DND-41 (cell line): ENCODE results near the gene LMO3.

Experiments
- EZH2 ChIP-seq: IDR thresholded peaks from 3 replicates; pipeline ENCODE4 v1.6.1; 2012; ENCODE audit warnings: borderline replicate concordance, low read depth, mild to moderate bottlenecking, moderate library complexity, low read length, inconsistent platforms; ENCODE audit not compliant: severe bottlenecking
- TF ChIP-seq, protein P1 (sequence below): IDR thresholded peaks from 2 replicates; pipeline ENCODE4 v1.5.1; 2012; ENCODE audit warnings: borderline replicate concordance, low read length, moderate library complexity, mild to moderate bottlenecking; ENCODE audit not compliant: poor library complexity, severe bottlenecking; ENCODE audit errors: extremely low read depth

DNA sequence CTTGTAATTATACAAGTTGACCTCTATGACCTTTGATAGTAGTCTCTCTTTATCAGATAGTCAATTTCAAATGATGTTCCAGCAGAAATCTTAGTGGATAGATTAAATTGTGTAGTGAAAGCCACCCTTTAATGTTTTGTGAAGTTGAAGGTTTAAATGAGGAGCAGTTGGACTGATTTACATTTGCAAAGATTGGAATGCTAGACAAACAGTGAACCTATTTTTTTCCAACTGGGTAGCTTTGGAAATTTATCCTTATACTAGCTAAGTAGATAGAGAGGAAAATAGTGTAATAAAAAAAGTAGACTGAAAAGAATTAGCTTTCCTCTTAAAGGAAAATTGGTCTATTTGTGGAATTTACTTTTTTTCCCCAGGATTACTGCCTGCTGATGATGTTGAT, 53.7 kb downstream of the LMO3 start:
- no peak for TF ChIP-seq EZH2
- TF ChIP-seq, protein P1, sequence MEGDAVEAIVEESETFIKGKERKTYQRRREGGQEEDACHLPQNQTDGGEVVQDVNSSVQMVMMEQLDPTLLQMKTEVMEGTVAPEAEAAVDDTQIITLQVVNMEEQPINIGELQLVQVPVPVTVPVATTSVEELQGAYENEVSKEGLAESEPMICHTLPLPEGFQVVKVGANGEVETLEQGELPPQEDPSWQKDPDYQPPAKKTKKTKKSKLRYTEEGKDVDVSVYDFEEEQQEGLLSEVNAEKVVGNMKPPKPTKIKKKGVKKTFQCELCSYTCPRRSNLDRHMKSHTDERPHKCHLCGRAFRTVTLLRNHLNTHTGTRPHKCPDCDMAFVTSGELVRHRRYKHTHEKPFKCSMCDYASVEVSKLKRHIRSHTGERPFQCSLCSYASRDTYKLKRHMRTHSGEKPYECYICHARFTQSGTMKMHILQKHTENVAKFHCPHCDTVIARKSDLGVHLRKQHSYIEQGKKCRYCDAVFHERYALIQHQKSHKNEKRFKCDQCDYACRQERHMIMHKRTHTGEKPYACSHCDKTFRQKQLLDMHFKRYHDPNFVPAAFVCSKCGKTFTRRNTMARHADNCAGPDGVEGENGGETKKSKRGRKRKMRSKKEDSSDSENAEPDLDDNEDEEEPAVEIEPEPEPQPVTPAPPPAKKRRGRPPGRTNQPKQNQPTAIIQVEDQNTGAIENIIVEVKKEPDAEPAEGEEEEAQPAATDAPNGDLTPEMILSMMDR = no peak
